ENCODE data around the gene PKMYT1.
"Not testable (repeated sequence)": the region's sequence is repeated elsewhere in the genome, so short reads cannot be mapped to it uniquely, and the experiment has no call there.

Gene PKMYT1

GRCh38 chr16:2962334-2963073 lies 17.7 kb downstream of the PKMYT1 start:
- no peak for DNase-seq (ENCODE audit: low read depth in 1 of 2, low spot score in 1 of 2)

- no peak for DNase-seq (ENCODE audit: low read depth in 1 of 2, low spot score in 1 of 2)
These were observed 19.8 kb downstream of the PKMYT1 start for GRCh38 chr16:2960183-2961010.

GRCh38 chr16:2959206-2959605 lies 21.0 kb downstream of the PKMYT1 start:
- no peak for DNase-seq (ENCODE audit: low read depth in 1 of 2, low spot score in 1 of 2)

- no peak for DNase-seq (ENCODE audit: low read depth in 1 of 2, low spot score in 1 of 2)
These were observed 23.7 kb downstream of the PKMYT1 start for GRCh38 chr16:2956579-2956956.

GRCh38 chr16:2955779-2956578 lies 24.3 kb downstream of the PKMYT1 start:
- no peak for DNase-seq (ENCODE audit: low read depth in 1 of 2, low spot score in 1 of 2)

GRCh38 chr16:2955438-2955778 lies 24.8 kb downstream of the PKMYT1 start:
- no peak for DNase-seq (ENCODE audit: low read depth in 1 of 2, low spot score in 1 of 2)

- DNase-seq (ENCODE audit: low read depth in 1 of 2, low spot score in 1 of 2) = no peak
These were observed 25.4 kb downstream of the PKMYT1 start for GRCh38 chr16:2954656-2955381.

- DNase-seq (ENCODE audit: low read depth in 1 of 2, low spot score in 1 of 2) = no peak
These were observed 26.3 kb downstream of the PKMYT1 start for GRCh38 chr16:2953706-2954627.

GRCh38 chr16:2952679-2953078 lies 27.6 kb downstream of the PKMYT1 start:
- DNase-seq (ENCODE audit: low read depth in 1 of 2, low spot score in 1 of 2) = no peak

- no peak for DNase-seq (ENCODE audit: low read depth in 1 of 2, low spot score in 1 of 2)
These were observed 29.5 kb downstream of the PKMYT1 start for GRCh38 chr16:2950773-2951172.

- no peak for DNase-seq (ENCODE audit: low read depth in 1 of 2, low spot score in 1 of 2)
These were observed 29.9 kb downstream of the PKMYT1 start for GRCh38 chr16:2950353-2950724.

GRCh38 chr16:2949705-2950352 lies 30.4 kb downstream of the PKMYT1 start:
- no peak for DNase-seq (ENCODE audit: low read depth in 1 of 2, low spot score in 1 of 2)

GRCh38 chr16:2948807-2949704 lies 31.2 kb downstream of the PKMYT1 start:
- DNase-seq (ENCODE audit: low read depth in 1 of 2, low spot score in 1 of 2) = no peak

GRCh38 chr16:2946649-2947048 lies 33.6 kb downstream of the PKMYT1 start:
- DNase-seq (ENCODE audit: low read depth in 1 of 2, low spot score in 1 of 2) = no peak

- DNase-seq (ENCODE audit: low read depth in 1 of 2, low spot score in 1 of 2) = not testable (repeated sequence)
These were observed 36.5 kb downstream of the PKMYT1 start for GRCh38 chr16:2943716-2944115.

- no peak for DNase-seq (ENCODE audit: low read depth in 1 of 2, low spot score in 1 of 2)
These were observed 38.2 kb downstream of the PKMYT1 start for GRCh38 chr16:2942045-2942444.

GRCh38 chr16:2939968-2940367 lies 40.3 kb downstream of the PKMYT1 start:
- no peak for DNase-seq (ENCODE audit: low read depth in 1 of 2, low spot score in 1 of 2)

- no peak for DNase-seq (ENCODE audit: low read depth in 1 of 2, low spot score in 1 of 2)
These were observed 42.0 kb downstream of the PKMYT1 start for GRCh38 chr16:2938206-2938605.

- DNase-seq (ENCODE audit: low read depth in 1 of 2, low spot score in 1 of 2) = no peak
These were observed 43.1 kb downstream of the PKMYT1 start for GRCh38 chr16:2937170-2937569.
